GM12872 (cell line): ENCODE measurements around the gene DGUOK.

Experiments used
- CTCF ChIP-seq: IDR thresholded peaks from 3 replicates; pipeline ENCODE4 v1.5.1; 2011; ENCODE audit warnings: low read depth, mild to moderate bottlenecking, low read length, moderate library complexity; ENCODE audit not compliant: insufficient read depth

DGUOK gene

DNA sequence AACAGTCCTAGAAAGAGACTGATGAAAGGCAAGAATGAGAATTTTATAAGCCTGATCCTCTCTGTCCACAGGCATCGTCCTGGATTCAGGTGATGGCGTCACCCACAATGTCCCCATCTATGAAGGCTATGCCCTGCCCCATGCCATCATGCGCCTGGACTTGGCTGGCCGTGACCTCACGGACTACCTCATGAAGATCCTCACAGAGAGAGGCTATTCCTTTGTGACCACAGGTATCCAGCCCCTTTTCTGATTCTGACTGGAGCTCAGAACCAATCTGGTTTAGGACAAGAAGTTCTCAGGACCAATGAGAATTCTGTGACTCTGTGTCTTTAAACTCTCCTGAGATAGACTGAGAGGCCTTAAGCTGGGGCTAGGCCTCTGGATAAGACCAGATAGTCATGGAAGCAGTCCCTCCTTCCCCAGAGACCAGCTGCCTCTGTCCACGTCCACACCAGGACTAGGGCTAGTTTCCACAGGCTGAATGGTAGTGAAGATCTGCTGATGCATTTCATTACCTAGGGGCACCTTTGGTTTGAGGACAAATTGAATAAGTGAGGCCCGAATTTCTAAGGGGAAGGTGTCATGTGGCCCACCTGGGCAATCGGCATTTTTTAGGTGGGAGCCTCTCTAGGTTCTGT is 13.1 kb upstream of the DGUOK start:
- no peak for TF ChIP-seq CTCF

DNA sequence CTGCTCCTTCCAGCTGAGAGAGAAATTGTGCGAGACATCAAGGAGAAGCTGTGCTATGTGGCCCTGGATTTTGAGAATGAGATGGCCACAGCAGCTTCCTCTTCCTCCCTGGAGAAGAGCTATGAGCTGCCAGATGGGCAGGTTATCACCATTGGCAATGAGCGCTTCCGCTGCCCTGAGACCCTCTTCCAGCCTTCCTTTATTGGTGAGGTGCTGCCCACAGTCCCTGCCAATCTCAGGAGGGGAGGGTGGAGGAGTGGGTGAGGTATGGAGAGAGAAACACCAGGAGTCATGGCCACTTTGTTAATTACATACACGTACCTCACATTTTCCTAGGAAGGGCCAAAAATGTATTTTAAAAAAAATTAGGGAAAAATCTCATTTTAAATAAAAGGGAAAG is 12.0 kb upstream of the DGUOK start:
- no peak for TF ChIP-seq CTCF

DNA sequence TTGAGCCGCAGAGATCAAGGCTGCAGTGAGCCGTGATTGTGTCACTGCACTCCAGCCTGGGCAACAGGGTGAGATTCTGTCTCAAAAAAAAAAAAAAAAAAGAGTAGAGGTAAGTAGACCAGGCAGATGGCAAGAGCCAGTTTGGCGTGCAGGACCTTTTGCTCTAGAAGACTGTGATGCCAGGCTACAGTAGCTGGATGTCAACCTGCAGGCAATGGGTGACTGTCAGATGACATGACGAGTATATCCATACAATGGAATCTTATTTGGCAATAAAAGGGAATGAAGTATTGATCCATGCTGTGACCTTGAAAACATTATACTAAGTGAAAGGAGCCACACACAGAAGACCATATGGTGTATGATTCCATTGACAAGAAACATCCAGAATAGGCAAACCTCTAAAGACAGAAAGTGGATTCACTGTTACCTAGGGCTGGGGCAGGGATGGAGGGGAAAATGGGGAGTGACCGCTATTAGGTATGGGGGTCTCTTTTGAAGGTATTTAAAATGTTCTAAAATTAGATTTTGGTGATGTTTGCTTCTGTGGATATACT is 11.2 kb upstream of the DGUOK start:
- no peak for TF ChIP-seq CTCF

- no peak for TF ChIP-seq CTCF
These were observed 10.0 kb upstream of the DGUOK start for GRCh38 chr2:73916666-73917065.

DNA sequence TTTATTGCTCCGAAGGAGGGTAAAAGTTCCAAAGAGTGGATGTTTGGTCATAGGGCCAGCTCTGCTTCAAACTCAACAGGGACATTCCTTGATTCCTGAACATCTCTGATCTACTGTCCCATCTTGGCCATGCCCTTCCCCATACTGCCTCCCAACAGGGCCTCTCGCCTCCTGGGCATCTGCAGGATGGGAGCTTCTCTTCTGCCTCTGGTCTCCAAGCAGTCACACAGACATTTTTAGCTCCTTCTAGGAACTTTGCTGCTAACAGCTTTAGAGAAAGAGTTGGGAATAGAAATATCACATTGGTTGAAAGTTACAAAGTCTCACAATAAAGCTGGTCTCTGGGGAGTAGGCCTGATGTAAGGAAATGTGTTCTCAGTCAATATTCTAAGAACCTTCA is 9.4 kb upstream of the DGUOK start:
- no peak for TF ChIP-seq CTCF

DNA sequence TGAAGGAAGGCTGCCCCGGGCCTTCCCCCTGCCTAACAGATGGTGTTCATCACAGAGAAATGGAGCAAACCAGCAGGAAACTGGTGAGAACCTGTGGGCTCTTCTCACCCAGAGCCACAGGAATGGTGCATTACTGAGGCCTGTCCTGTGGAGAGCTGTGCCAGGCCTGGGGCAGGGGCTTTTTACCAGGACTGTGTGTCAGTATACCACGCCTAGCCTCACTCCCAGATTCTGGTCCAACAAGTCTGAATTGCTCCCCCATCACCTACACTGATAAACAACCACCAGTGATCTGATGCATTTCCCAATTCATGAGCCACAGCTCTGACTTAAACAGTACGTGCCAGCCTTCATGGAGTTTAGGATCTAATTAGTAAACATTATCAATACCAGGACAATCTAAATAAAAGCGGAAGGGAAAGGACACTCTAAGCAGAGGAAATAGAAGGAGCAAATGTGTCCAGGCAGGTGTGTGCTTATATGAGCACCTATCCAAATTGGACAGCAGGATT is 8.9 kb upstream of the DGUOK start:
- TF ChIP-seq CTCF, result no peak

DNA sequence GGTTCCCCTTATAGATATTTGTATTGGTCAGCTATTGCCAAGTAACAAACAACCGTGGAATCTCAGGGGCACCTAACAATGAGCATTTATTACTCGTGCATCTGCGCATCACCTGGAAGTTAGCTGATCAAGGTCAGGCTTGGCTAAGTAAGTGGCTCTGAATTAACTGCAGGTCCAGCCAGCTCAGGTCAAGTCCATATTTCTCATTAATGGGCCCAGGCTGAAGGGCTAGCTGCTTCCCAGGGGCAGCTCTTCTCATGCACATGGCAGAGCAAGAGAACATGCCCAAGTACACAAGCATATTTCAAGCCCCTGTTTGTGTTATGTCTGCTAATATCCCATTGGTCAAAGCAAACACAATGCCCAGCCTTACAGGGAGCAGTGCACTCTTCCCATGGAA is 7.8 kb upstream of the DGUOK start:
- TF ChIP-seq CTCF, result no peak
